ENCODE data around the gene UNKL.

Gene UNKL

GRCh38 chr16:1401758-1402154, 12.7 kb downstream of the UNKL start:
- POLR2A ChIA-PET = no interaction called here
- TF ChIP-seq CTCF (IDR thresholded peaks at IDR 0.05; ENCODE audit: insufficient read depth, low read length, missing control alignments) = no peak
- CTCF ChIA-PET = no interaction called here
- no peak for DNase-seq (ENCODE audit: low read depth, low spot score)
- no peak overlapping the region for H3K4me3 ChIP-seq (ENCODE audit: low read depth, low read length)

DNA sequence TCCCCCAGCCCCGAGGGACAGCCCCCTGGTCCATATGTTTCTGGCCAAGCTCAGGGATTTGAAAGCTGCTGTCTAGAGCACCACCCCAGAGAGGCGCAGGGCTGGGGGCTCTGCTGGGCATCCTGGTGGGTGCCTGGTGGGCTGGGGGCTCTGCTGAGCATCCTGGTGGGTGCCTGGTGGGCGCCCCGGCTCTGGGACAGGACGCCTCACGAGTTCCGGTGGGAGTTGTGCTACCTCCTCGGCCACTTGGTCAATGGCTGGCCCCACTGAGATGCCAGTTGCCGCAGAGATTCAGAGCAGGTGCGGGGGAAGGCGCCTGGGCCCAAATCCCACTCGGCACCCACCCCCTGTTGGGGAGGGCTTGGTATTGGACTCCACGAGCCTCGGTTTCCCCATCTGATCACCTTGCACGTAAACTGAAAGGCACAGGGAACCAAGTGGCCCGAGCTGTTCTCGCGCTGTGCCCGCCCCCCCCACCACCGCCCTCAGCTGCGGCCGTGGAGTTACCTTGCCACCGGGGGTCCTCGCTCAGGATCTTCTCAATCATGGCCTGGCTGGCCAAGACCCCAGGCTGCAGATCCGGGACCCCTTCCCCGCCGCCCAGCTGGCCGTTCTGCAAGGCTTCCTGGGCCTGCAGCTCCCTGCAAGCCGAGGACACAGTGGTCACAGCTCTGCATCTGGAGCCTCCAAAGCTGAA, 13.3 kb downstream of the UNKL start:
- no peak for DNase-seq (ENCODE audit: low read depth, low spot score)
- H3K4me3 ChIP-seq (ENCODE audit: low read depth, low read length) = no peak overlapping the region
- no peak for TF ChIP-seq CTCF (IDR thresholded peaks at IDR 0.05; ENCODE audit: insufficient read depth, low read length, missing control alignments)
- POLR2A ChIA-PET = no interaction called here
- CTCF ChIA-PET = no interaction called here

DNA sequence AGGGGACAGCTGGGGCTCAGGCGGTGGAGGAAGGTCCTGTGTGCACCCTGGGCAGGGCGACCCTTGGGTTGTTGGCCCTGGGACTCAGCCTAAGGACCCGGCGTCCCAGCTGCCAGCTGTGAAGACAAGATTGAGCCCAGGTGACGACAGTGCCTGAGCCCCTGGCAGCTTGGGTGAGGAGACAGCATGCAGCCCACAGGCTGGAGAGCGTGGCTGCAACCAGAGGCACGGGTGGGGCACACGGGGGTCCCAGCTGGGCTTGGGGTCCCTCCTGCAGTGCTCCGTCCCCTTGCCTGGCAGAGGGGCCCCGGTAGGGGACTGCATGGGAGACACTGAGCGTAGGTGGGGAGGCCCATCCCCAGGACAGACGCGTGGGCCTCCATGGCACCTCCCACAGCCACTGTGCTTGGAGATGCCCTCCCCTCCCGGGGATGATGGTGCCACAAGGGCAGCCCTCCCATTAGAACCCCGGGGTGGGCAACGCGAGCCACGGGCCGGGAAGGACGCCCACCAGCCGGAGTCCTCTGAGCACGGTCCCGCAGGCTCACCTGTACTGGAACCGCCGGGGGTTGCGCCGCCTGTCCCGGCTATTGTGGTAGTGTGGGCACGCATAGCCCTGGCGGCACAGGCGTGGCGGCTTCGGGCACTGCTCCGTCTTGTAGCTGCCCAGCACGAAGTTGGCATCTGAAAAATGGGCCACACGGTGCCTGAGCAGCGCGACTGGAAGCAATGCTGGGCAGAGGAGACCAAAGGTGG, 15.5 kb downstream of the UNKL start:
- ChIA-PET CTCF (interaction anchor here (1.4 kb wide), 1 partner anchor 35 kb away, joined by 4 read pairs; no protein-coding TSS in a partner anchor), POLR2A (no interaction called here)
- no peak for TF ChIP-seq CTCF (IDR thresholded peaks at IDR 0.05; ENCODE audit: insufficient read depth, low read length, missing control alignments)

DNA sequence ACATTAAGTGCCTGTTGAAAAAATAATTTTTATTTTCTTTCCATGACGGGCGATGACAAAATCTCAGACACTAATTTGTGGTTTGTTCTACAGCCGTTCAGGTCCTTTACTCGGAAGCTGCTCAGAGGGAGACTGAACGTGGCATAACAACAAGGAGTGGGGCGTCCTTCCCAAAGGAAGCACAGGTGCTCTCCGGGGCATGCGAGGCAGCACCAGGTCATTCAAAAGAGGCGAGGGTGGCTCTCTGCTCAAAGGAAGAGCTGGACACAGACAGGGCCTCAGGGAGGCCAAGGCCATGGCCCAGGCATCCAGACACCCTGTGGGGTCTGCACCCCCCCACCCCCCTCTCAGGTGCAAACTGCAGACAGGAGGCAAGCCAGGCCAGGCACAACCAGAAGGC, 16.2 kb downstream of the UNKL start:
- TF ChIP-seq CTCF (IDR thresholded peaks at IDR 0.05; ENCODE audit: insufficient read depth, low read length, missing control alignments) = no peak
- CTCF ChIA-PET = no interaction called here
- DNase-seq (ENCODE audit: low read depth, low spot score) = no peak
- no peak overlapping the region for H3K4me3 ChIP-seq (ENCODE audit: low read depth, low read length)
- POLR2A ChIA-PET = no interaction called here

More for the DNA sequence above, 15.5 kb downstream of the UNKL start:
- H3K4me3 ChIP-seq (ENCODE audit: low read depth, low read length) = no peak overlapping the region
- no peak for DNase-seq (ENCODE audit: low read depth, low spot score)

- DNase-seq (ENCODE audit: low read depth, low spot score) = no peak
- POLR2A ChIA-PET = no interaction called here
- CTCF ChIA-PET = no interaction called here
- TF ChIP-seq CTCF (IDR thresholded peaks at IDR 0.05; ENCODE audit: insufficient read depth, low read length, missing control alignments) = no peak
- H3K4me3 ChIP-seq (ENCODE audit: low read depth, low read length) = no peak overlapping the region
Measured at GRCh38 chr16:1397779-1398178, 16.7 kb downstream of the UNKL start.

GRCh38 chr16:1395444-1396031, 19.0 kb downstream of the UNKL start:
- CTCF ChIA-PET = no interaction called here
- POLR2A ChIA-PET = interaction anchor here (1.5 kb wide), 1 partner anchor 25 kb away, joined by 3 read pairs; no protein-coding TSS in a partner anchor
- H3K4me3 ChIP-seq (ENCODE audit: low read depth, low read length) = no peak overlapping the region
- DNase-seq (ENCODE audit: low read depth, low spot score) = no peak
- TF ChIP-seq CTCF (IDR thresholded peaks at IDR 0.05; ENCODE audit: insufficient read depth, low read length, missing control alignments) = no peak
